ENCODE measurements around the gene MED14. TPM values are rescaled to one million over a fixed set of nuclear protein-coding genes. Genes with fewer than 3 reads are reported as not detected.

The MED14 gene
- total and polyA plus RNA-seq, 8 donors, result 5.5 to 107 (median 49.4) TPM

GRCh38 chrX:40663078-40663740, 72.1 kb downstream of the MED14 start:
- Histone ChIP-seq H3K4me1 (no peaks in the 10 kb centered on the region), H3K9me3 (no peaks in the 10 kb centered on the region), H3K27ac (no peak overlapping the region), H3K36me3 (peaks cover 5 to 85% (median 76%) of the 10 kb centered on the region in 4 donors), H3K27me3 (no peaks in the 10 kb centered on the region), H3K4me3 (no peak overlapping the region)
- intact Hi-C loops (cut with DNase I; ENCODE audit: low total_unique reads), result no loop called here
- no peak for DNase-seq
- 94 to 98% (median 98%) methylated on average over 3 of the region's 3 CpGs for WGBS, 5 donors
- no peak for TF ChIP-seq EP300 (IDR thresholded peaks at IDR 0.05)
- TF ChIP-seq, protein P1, sequence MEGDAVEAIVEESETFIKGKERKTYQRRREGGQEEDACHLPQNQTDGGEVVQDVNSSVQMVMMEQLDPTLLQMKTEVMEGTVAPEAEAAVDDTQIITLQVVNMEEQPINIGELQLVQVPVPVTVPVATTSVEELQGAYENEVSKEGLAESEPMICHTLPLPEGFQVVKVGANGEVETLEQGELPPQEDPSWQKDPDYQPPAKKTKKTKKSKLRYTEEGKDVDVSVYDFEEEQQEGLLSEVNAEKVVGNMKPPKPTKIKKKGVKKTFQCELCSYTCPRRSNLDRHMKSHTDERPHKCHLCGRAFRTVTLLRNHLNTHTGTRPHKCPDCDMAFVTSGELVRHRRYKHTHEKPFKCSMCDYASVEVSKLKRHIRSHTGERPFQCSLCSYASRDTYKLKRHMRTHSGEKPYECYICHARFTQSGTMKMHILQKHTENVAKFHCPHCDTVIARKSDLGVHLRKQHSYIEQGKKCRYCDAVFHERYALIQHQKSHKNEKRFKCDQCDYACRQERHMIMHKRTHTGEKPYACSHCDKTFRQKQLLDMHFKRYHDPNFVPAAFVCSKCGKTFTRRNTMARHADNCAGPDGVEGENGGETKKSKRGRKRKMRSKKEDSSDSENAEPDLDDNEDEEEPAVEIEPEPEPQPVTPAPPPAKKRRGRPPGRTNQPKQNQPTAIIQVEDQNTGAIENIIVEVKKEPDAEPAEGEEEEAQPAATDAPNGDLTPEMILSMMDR (IDR thresholded peaks at IDR 0.05), result no peak
- TF ChIP-seq POLR2AphosphoS5 (IDR thresholded peaks at IDR 0.05), result no peak
- TF ChIP-seq POLR2A (IDR thresholded peaks at IDR 0.05), result no peak

GRCh38 chrX:40661489-40661888, 73.9 kb downstream of the MED14 start:
- Histone ChIP-seq H3K36me3 (peaks cover 5 to 84% (median 76%) of the 10 kb centered on the region in 4 donors), H3K27ac (no peak overlapping the region), H3K4me1 (no peaks in the 10 kb centered on the region), H3K9me3 (no peaks in the 10 kb centered on the region), H3K4me3 (no peak overlapping the region), H3K27me3 (peaks cover 0 to 5% (median 0%) of the 10 kb centered on the region in 3 donors)
- DNase-seq, result no peak
- intact Hi-C loops (cut with DNase I; ENCODE audit: low total_unique reads), result no loop called here
- TF ChIP-seq, protein P1 (IDR thresholded peaks at IDR 0.05), result no peak
- 61 to 74% (median 71%) methylated on average over 2 of the region's 2 CpGs for WGBS, 5 donors

DNA sequence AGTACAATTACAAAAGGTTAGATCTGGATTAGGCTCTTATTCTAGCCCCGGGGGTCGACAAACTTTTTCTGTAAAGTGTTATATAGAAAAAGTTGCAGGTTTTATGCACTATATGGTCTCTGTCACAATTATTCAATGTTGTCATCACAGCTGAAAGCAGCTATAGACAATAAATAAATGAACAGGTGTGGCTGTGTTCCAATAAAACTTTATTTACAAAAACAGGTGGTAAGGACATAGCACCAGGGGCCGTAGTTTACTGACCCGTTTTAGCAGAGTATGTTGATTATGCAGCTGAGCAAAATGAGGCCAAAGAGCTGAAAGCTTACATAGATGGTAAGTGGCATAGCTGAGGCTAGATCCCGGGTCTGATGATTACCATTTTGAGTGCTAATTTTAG, 75.0 kb downstream of the MED14 start:
- peaks cover 5 to 73% (median 66%) of the 10 kb centered on the region in 4 donors for H3K36me3 ChIP-seq
- H3K27me3 ChIP-seq, result peaks cover 0 to 5% (median 0%) of the 10 kb centered on the region in 3 donors
- DNase-seq, result no peak
- TF ChIP-seq, protein P1 (IDR thresholded peaks at IDR 0.05), result no peak
- TF ChIP-seq POLR2A (IDR thresholded peaks at IDR 0.05), result no peak
- WGBS, 5 donors, result 88 to 94% (median 92%) methylated on average over 5 of the region's 5 CpGs
- no peak overlapping the region for H3K27ac ChIP-seq
- no peaks in the 10 kb centered on the region for H3K4me1 ChIP-seq
- H3K4me3 ChIP-seq, result no peak overlapping the region
- H3K9me3 ChIP-seq, result no peaks in the 10 kb centered on the region
- intact Hi-C loops (cut with DNase I; ENCODE audit: low total_unique reads), result no loop called here

- intact Hi-C loops (cut with DNase I; ENCODE audit: low total_unique reads), result loop anchor here (10.0 kb wide), 1 partner anchor 141 kb away; no protein-coding TSS in a partner anchor
- Histone ChIP-seq H3K4me1 (no peaks in the 10 kb centered on the region), H3K36me3 (peaks cover 0 to 39% (median 36%) of the 10 kb centered on the region in 4 donors), H3K27ac (no peak overlapping the region), H3K27me3 (peaks cover 0 to 5% (median 0%) of the 10 kb centered on the region in 3 donors), H3K9me3 (no peaks in the 10 kb centered on the region), H3K4me3 (no peak overlapping the region)
- TF ChIP-seq, protein P1 (IDR thresholded peaks at IDR 0.05), result no peak
- TF ChIP-seq POLR2AphosphoS5 (IDR thresholded peaks at IDR 0.05) (no peak), EP300 (IDR thresholded peaks at IDR 0.05) (no peak), POLR2A (IDR thresholded peaks at IDR 0.05) (no peak)
- DNase-seq, result no peak
- WGBS, 5 donors, result 50 to 80% (median 67%) methylated on average over 2 of the region's 2 CpGs
Measured at GRCh38 chrX:40653535-40653934, 81.8 kb downstream of the MED14 start.
